Measurements from ENCODE around the gene PRELID2. TPM values are rescaled to one million over a fixed set of nuclear protein-coding genes. Genes with fewer than 3 reads are reported as not detected.
A peak's percentile ranks its signal among the peaks of the same experiment; 100 is the strongest.

Gene PRELID2
- polyA plus RNA-seq, 1 donor (not counting 4 experiments of a cell fraction or from before 2014, with no cell fraction given) = 5.1 TPM

GRCh38 chr5:145852990-145853389 is 17.8 kb upstream of the PRELID2 start:
- Histone ChIP-seq H3K9me3 (ENCODE audit: control insufficient read depth, low read depth, low read length) (no peaks in the 10 kb centered on the region), H2AFZ (ENCODE audit: control insufficient read depth, low read length) (no peak overlapping the region), H3K9me1 (ENCODE audit: control insufficient read depth, extremely low read depth, insufficient read depth, low read length) (no peaks in the 10 kb centered on the region), H3K4me1 (ENCODE audit: control insufficient read depth, extremely low read depth, insufficient read depth, low read length) (peaks cover 36% of the 10 kb centered on the region), H3K9ac (ENCODE audit: control insufficient read depth, extremely low read depth, insufficient read depth, low read length) (no peak overlapping the region), H3K27me3 (ENCODE audit: control insufficient read depth, extremely low read depth, insufficient read depth, low read length) (no peaks in the 10 kb centered on the region), H4K20me1 (ENCODE audit: control insufficient read depth, extremely low read depth, insufficient read depth, low read length) (no peaks in the 10 kb centered on the region), H3K79me2 (ENCODE audit: control insufficient read depth, insufficient read depth, low read length) (no peaks in the 10 kb centered on the region), H3K4me3 (ENCODE audit: control insufficient read depth in 2 of 3, extremely low read depth in 1 of 3, insufficient read depth in 2 of 3, low read depth in 1 of 3, low read length in 3 of 3) (no peak overlapping the region), H3K4me2 (ENCODE audit: control insufficient read depth, extremely low read depth, insufficient read depth, low read depth, low read length) (no peak overlapping the region), H3K27ac (ENCODE audit: control insufficient read depth, insufficient read depth, low read length) (no peak overlapping the region), H3K36me3 (ENCODE audit: control insufficient read depth in 2 of 2, extremely low read depth in 1 of 2, insufficient read depth in 2 of 2, low read length in 2 of 2) (no peaks in the 10 kb centered on the region)
- FAIRE-seq = no peak
- dilution Hi-C loops (cut with MboI; ENCODE audit: extremely low pct_ligation_motif_present, low sequenced_read_pairs) = no loop called here
- no peak for DNase-seq (ENCODE audit: low read depth, low spot score)
- TF ChIP-seq CTCF (optimal IDR thresholded peaks at IDR 0.05 in 1 of 3, IDR thresholded peaks at IDR 0.05 in 1 of 3, conservative IDR thresholded peaks at IDR 0.05 in 1 of 3; ENCODE audit: extremely low read depth in 1 of 3, insufficient read depth in 2 of 3, low read length in 3 of 3) (no peak), EZH2 (IDR thresholded peaks at IDR 0.05; ENCODE audit: low read length) (no peak)

GRCh38 chr5:145848854-145849253 is 13.7 kb upstream of the PRELID2 start:
- DNase-seq (ENCODE audit: low read depth, low spot score) (peak; percentile 40), FAIRE-seq (peak; percentile 75)
- dilution Hi-C loops (cut with MboI; ENCODE audit: extremely low pct_ligation_motif_present, low sequenced_read_pairs) = no loop called here
- H3K36me3 ChIP-seq (ENCODE audit: control insufficient read depth in 2 of 2, extremely low read depth in 1 of 2, insufficient read depth in 2 of 2, low read length in 2 of 2) = no peaks in the 10 kb centered on the region
- TF ChIP-seq CTCF (optimal IDR thresholded peaks at IDR 0.05 in 1 of 3, IDR thresholded peaks at IDR 0.05 in 1 of 3, conservative IDR thresholded peaks at IDR 0.05 in 1 of 3; ENCODE audit: extremely low read depth in 1 of 3, insufficient read depth in 2 of 3, low read length in 3 of 3) (no peak), EZH2 (IDR thresholded peaks at IDR 0.05; ENCODE audit: low read length) (no peak)
- peaks cover 23% of the 10 kb centered on the region for H3K4me1 ChIP-seq (ENCODE audit: control insufficient read depth, extremely low read depth, insufficient read depth, low read length)
- H3K4me3 ChIP-seq (ENCODE audit: control insufficient read depth in 2 of 3, extremely low read depth in 1 of 3, insufficient read depth in 2 of 3, low read depth in 1 of 3, low read length in 3 of 3) = no peak overlapping the region
- H3K27ac ChIP-seq (ENCODE audit: control insufficient read depth, insufficient read depth, low read length) = peak overlapping the region; percentile 45
- H3K79me2 ChIP-seq (ENCODE audit: control insufficient read depth, insufficient read depth, low read length) = no peaks in the 10 kb centered on the region
- peak overlapping the region; percentile 52 for H3K4me2 ChIP-seq (ENCODE audit: control insufficient read depth, extremely low read depth, insufficient read depth, low read depth, low read length)
- no peak overlapping the region for H2AFZ ChIP-seq (ENCODE audit: control insufficient read depth, low read length)
- H4K20me1 ChIP-seq (ENCODE audit: control insufficient read depth, extremely low read depth, insufficient read depth, low read length) = no peaks in the 10 kb centered on the region
- H3K9me1 ChIP-seq (ENCODE audit: control insufficient read depth, extremely low read depth, insufficient read depth, low read length) = no peaks in the 10 kb centered on the region
- H3K27me3 ChIP-seq (ENCODE audit: control insufficient read depth, extremely low read depth, insufficient read depth, low read length) = no peaks in the 10 kb centered on the region
- no peaks in the 10 kb centered on the region for H3K9me3 ChIP-seq (ENCODE audit: control insufficient read depth, low read depth, low read length)
- H3K9ac ChIP-seq (ENCODE audit: control insufficient read depth, extremely low read depth, insufficient read depth, low read length) = no peak overlapping the region
